Measurements from ENCODE around the gene SUSD2.

Gene SUSD2

DNA sequence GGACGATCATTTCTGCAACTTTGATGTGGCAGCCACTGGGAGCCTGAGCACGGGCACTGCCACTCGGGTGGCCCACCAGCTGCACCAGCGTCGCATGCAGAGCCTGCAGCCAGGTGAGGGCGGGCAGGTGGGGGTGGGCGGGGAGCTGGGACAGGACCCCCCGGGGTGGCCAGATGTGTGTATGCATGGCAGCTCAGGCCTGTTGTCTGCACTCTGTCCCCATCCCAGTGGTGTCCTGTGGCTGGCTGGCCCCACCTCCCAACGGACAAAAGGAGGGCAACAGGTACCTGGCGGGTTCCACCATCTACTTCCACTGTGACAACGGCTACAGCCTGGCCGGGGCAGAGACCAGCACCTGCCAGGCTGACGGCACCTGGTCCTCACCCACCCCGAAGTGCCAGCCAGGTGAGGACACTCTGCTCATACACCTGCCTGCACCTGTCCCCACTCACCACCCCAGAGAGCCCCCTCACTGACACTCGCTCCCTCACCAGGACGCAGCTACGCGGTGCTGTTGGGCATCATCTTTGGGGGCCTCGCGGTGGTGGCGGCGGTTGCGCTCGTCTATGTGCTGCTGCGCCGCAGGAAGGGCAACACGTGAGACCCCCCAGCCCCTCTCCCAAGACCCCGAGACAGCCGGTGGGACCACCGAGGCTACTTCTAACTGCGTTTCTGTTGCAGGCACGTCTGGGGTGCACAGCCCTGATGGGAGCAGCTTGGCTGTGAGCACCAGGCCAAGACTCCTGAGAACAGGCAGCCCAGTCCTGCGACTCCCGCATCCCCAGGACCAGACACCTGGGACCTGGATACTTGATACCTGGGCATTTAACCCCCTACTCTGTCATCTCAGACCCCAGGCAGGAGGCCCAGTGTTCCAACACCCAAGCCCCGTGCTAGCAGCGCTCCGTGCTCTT is 6.7 kb downstream of the SUSD2 start:
- no peak for ATAC-seq
- TF ChIP-seq RARB (CRISPR knock-in tag; IDR thresholded peaks at IDR 0.05), result no peak
- TF ChIP-seq TOX (CRISPR knock-in tag; IDR thresholded peaks at IDR 0.05; ENCODE audit: borderline replicate concordance), result no peak
- TF ChIP-seq, protein P1, sequence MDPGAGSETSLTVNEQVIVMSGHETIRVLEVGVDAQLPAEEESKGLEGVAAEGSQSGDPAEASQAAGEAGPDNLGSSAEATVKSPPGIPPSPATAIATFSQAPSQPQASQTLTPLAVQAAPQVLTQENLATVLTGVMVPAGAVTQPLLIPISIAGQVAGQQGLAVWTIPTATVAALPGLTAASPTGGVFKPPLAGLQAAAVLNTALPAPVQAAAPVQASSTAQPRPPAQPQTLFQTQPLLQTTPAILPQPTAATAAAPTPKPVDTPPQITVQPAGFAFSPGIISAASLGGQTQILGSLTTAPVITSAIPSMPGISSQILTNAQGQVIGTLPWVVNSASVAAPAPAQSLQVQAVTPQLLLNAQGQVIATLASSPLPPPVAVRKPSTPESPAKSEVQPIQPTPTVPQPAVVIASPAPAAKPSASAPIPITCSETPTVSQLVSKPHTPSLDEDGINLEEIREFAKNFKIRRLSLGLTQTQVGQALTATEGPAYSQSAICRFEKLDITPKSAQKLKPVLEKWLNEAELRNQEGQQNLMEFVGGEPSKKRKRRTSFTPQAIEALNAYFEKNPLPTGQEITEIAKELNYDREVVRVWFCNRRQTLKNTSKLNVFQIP (CRISPR knock-in tag; IDR thresholded peaks at IDR 0.05; ENCODE audit: borderline replicate concordance, low read depth), result no peak
- no peak for TF ChIP-seq ZFP30 (CRISPR knock-in tag; IDR thresholded peaks at IDR 0.05)
- no peak for TF ChIP-seq ZNF8 (CRISPR knock-in tag; IDR thresholded peaks at IDR 0.05)
- TF ChIP-seq GLIS3 (CRISPR knock-in tag; IDR thresholded peaks at IDR 0.05), result no peak
- no peak for TF ChIP-seq ZNF70 (CRISPR knock-in tag; IDR thresholded peaks at IDR 0.05)
- TF ChIP-seq ZC3H10 (CRISPR knock-in tag; IDR thresholded peaks at IDR 0.05), result no peak
- no peak for TF ChIP-seq SNAI2 (CRISPR knock-in tag; IDR thresholded peaks at IDR 0.05)
- no peak for TF ChIP-seq OSR1 (CRISPR knock-in tag; IDR thresholded peaks at IDR 0.05)
- no peak for TF ChIP-seq CREB5 (CRISPR knock-in tag; IDR thresholded peaks at IDR 0.05; ENCODE audit: low read depth)
- no peak for TF ChIP-seq ZFP3 (CRISPR knock-in tag; IDR thresholded peaks at IDR 0.05)
- no peak for TF ChIP-seq PATZ1 (CRISPR knock-in tag; IDR thresholded peaks at IDR 0.05; ENCODE audit: borderline replicate concordance)
- no peak for TF ChIP-seq ESRRG (CRISPR knock-in tag; IDR thresholded peaks at IDR 0.05)
- no peak for TF ChIP-seq CSRNP3 (CRISPR knock-in tag; IDR thresholded peaks at IDR 0.05)
- TF ChIP-seq, protein P2, sequence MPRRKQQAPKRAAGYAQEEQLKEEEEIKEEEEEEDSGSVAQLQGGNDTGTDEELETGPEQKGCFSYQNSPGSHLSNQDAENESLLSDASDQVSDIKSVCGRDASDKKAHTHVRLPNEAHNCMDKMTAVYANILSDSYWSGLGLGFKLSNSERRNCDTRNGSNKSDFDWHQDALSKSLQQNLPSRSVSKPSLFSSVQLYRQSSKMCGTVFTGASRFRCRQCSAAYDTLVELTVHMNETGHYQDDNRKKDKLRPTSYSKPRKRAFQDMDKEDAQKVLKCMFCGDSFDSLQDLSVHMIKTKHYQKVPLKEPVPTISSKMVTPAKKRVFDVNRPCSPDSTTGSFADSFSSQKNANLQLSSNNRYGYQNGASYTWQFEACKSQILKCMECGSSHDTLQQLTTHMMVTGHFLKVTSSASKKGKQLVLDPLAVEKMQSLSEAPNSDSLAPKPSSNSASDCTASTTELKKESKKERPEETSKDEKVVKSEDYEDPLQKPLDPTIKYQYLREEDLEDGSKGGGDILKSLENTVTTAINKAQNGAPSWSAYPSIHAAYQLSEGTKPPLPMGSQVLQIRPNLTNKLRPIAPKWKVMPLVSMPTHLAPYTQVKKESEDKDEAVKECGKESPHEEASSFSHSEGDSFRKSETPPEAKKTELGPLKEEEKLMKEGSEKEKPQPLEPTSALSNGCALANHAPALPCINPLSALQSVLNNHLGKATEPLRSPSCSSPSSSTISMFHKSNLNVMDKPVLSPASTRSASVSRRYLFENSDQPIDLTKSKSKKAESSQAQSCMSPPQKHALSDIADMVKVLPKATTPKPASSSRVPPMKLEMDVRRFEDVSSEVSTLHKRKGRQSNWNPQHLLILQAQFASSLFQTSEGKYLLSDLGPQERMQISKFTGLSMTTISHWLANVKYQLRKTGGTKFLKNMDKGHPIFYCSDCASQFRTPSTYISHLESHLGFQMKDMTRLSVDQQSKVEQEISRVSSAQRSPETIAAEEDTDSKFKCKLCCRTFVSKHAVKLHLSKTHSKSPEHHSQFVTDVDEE (CRISPR knock-in tag; IDR thresholded peaks at IDR 0.05), result no peak
- no peak for TF ChIP-seq ZNF565 (CRISPR knock-in tag; conservative IDR thresholded peaks at IDR 0.05; ENCODE audit: low read depth)

DNA sequence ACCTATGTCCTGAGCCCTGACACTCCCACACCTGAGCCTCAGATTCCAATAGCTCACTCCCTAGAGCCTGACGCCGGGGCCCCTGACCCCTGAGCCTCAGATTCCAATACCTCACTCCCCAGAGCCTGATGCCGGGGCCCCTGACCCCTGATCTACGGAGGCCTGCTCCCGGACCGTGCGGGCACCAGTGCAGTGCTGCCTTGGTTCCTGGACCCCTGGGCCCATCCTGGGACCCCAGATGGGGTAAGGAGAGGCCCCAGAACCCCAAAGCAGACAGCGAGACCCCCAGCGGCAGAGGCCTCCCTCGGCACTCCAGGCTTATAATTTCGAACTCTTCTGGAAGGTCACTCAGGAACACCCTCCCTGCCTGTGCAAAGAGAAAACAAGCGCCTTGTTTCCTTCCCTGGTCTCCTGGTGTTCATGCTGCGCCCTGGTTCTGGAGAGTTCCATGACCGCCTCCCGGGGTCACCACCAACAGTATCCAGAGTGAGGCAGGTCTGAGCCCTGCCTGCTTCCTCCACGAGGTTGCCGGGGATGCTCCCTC is 7.5 kb downstream of the SUSD2 start:
- ATAC-seq, result peak; percentile 4; the same call in 1 of the 3 replicates
- TF ChIP-seq BACH2 (CRISPR knock-in tag; IDR thresholded peaks at IDR 0.05; ENCODE audit: borderline replicate concordance) (no peak), PATZ1 (CRISPR knock-in tag; IDR thresholded peaks at IDR 0.05; ENCODE audit: borderline replicate concordance) (no peak), CREB5 (CRISPR knock-in tag; IDR thresholded peaks at IDR 0.05; ENCODE audit: low read depth) (no peak), CSRNP3 (CRISPR knock-in tag; IDR thresholded peaks at IDR 0.05) (no peak)

Measured in SK-N-SH treated with all-trans-retinoic acid at 6 μM for 48 hours (cell line).